ENCODE data around the gene OPCML.

The OPCML gene

GRCh38 chr11:132579634-132580327 is 952.5 kb downstream of the OPCML start:
- DNase-seq (ENCODE audit: low read depth) = no peak
- no peak overlapping the region for H3K4me3 ChIP-seq (ENCODE audit: low read length)
- TF ChIP-seq, protein P1, sequence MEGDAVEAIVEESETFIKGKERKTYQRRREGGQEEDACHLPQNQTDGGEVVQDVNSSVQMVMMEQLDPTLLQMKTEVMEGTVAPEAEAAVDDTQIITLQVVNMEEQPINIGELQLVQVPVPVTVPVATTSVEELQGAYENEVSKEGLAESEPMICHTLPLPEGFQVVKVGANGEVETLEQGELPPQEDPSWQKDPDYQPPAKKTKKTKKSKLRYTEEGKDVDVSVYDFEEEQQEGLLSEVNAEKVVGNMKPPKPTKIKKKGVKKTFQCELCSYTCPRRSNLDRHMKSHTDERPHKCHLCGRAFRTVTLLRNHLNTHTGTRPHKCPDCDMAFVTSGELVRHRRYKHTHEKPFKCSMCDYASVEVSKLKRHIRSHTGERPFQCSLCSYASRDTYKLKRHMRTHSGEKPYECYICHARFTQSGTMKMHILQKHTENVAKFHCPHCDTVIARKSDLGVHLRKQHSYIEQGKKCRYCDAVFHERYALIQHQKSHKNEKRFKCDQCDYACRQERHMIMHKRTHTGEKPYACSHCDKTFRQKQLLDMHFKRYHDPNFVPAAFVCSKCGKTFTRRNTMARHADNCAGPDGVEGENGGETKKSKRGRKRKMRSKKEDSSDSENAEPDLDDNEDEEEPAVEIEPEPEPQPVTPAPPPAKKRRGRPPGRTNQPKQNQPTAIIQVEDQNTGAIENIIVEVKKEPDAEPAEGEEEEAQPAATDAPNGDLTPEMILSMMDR (conservative IDR thresholded peaks at IDR 0.05; ENCODE audit: low read length) = no peak

DNA sequence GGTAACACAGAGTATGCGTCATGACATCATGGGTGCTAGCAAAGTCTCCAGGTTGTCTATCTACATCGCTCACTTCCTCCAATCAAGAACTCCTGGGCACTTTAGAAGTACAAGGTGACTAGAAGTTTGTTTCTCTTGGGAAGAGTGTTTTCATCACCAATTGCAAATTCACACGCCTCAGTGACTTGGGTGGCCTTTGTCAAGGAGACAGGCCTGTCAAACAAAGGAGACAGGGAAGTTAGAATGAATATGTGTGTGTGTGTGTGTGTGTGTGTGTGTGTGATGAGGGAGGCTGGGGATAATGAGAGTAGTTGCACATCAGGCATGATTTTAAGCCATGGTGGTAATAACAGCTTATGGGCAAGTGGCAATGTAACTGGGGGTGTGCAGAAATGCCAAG is 953.2 kb downstream of the OPCML start:
- H3K4me3 ChIP-seq (ENCODE audit: low read length) = no peak overlapping the region
- TF ChIP-seq, protein P1 (conservative IDR thresholded peaks at IDR 0.05; ENCODE audit: low read length) = no peak
- DNase-seq (ENCODE audit: low read depth) = no peak

DNA sequence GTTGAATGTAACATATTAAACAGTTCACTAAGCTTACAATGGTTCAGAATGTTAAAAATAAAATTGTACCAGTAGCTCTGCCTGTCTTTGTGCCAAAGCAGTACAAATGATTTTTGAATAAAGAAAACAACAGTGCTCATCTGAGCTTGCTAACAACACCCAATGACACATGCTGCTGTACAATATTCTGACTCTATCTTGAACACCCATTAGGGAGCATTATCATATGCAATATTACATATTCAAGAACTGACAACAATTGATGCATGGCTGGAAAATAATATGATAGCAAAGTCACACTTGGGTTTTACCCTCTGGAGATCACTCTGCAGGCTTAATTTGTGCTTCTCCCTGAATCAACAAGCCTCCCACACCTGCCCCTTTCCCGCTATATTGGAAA is 953.7 kb downstream of the OPCML start:
- H3K4me3 ChIP-seq (ENCODE audit: low read length) = no peak overlapping the region
- no peak for DNase-seq (ENCODE audit: low read depth)
- TF ChIP-seq, protein P1 (conservative IDR thresholded peaks at IDR 0.05; ENCODE audit: low read length) = no peak

GRCh38 chr11:132576706-132577105 is 955.6 kb downstream of the OPCML start:
- DNase-seq (ENCODE audit: low read depth) = peak; percentile 94

DNA sequence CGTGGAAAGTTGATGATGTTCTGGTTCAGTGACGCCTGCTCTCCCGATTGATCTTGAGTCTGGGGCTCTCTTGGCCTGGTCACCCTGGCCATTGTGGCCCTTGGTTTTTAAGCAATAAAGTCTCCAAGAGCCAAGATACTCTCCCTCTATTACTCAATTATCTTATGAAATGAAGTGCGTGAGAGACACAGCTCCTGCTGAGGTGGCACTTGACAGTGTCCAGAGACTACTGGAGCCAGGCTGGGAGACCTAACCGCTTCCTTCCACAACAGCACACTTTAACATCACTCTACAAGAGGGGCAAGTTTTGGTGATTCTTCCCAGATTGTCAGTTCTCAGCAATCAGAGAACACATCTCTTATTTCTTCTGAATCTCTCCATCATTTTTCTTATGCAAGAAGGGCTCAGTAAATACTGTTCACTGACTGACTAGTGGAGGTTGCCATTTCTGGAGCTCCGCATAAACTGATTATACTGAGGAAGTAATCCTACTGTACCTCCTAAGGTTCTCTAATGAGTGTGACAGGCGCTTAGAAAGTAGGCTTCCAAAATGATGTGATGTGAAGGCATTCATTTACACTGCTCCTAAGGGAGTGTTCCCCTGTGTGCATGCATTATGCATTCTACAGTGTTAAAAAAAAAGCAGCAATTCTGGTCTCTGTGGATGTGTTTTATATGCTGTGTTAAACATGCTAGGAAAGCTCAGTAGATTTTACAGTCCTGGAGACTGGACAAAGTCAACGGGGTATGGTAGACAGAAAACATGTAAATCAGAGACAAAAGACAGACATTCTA is 968.0 kb downstream of the OPCML start:
- TF ChIP-seq, protein P1 (conservative IDR thresholded peaks at IDR 0.05; ENCODE audit: low read length) = no peak
- H3K4me3 ChIP-seq (ENCODE audit: low read length) = no peak overlapping the region
- no peak for DNase-seq (ENCODE audit: low read depth)

More at GRCh38 chr11:132576706-132577105, 955.6 kb downstream of the OPCML start:
- TF ChIP-seq, protein P1 (conservative IDR thresholded peaks at IDR 0.05; ENCODE audit: low read length) = 0 out of 2 replicates have a peak, but pooled peaks have one; percentile 6
- no peak overlapping the region for H3K4me3 ChIP-seq (ENCODE audit: low read length)

DNA sequence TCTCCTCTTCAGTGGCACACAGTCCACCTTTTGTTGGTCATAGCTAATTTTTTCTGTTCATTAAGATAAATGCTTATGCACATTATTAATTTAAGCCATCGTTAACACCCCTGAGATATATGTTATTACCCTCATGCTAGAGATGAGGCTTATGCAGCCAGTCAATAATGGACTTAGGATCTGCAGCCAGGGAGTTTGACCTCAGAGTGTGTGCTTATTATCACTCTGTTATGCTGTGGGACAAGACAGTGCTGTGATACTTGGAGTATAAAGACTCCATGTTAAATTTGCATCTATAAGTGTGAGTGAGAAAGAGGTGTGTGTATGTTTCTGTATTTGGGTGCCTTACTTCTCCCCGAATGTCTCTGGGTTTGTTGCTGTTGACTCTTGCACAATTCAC is 969.3 kb downstream of the OPCML start:
- no peak for DNase-seq (ENCODE audit: low read depth)
- no peak overlapping the region for H3K4me3 ChIP-seq (ENCODE audit: low read length)
- TF ChIP-seq, protein P1 (conservative IDR thresholded peaks at IDR 0.05; ENCODE audit: low read length) = no peak

DNA sequence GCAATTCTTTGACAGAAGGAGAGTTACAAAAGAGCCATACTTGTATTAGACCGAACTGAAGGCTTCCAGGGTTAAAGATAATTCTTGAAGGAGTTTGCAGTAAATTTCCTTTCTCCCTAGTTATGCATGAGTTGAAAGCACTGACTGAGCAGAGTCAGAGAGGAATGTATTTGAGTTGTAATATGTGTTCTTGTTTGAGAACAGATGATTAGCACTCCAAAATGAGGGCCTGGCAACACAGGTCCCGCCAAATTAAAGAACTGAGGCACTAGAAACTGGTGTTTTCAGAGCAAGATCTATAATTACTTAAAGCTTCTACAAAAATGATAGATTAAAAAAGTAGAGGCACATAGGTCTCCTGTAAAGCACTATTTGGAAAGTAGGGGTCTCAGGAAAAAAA is 970.4 kb downstream of the OPCML start:
- no peak overlapping the region for H3K4me3 ChIP-seq (ENCODE audit: low read length)
- TF ChIP-seq, protein P1 (conservative IDR thresholded peaks at IDR 0.05; ENCODE audit: low read length) = no peak
- no peak for DNase-seq (ENCODE audit: low read depth)

Measured in AG10803 (cell line).